NCI-H128 (cell line): ENCODE results near the gene HK2.

Experiments
- DNase-seq: peaks from one replicate; lab custom pipeline; 2025; ENCODE audit not compliant: unreplicated experiment; lab: John Stamatoyannopoulos, UW

Gene HK2

DNA sequence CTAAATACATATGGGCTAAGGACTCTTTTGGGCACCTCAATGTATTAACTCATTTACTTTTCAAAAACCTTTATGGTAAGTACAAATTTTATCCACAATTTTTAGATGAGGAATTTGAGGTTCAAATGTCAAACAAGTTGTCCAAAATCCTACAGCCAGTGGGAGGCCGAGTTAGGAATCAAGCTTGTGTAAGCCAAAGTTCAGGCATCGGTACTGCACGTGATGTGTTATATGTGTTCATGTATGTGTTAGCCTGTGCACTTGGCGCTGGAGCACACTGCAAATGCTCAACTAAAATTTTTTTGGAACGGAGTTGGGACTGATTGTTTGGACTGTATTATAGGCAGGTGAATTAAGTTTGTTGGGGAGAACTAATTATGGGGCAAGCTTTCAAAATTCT is 22.7 kb downstream of the HK2 start:
- no peak for DNase-seq

DNA sequence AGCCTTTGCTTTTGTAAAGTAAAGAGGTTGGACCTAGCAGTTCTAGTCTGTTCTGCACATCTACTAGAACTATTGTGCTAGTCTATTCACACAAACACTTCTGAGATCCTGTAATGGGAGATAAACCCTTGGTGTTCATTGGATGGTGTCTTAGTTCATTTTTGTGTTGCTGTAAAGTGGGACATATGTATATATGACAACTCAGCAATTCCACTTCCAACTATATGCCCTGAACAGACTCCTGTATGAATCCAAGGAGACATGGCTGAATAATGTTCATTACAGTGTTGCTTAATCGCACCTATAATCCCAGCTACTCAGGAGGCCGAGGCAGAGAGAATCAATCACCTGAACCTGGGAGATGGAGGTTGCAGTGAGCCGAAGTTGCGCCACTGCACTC is 23.3 kb downstream of the HK2 start:
- DNase-seq: no peak

DNA sequence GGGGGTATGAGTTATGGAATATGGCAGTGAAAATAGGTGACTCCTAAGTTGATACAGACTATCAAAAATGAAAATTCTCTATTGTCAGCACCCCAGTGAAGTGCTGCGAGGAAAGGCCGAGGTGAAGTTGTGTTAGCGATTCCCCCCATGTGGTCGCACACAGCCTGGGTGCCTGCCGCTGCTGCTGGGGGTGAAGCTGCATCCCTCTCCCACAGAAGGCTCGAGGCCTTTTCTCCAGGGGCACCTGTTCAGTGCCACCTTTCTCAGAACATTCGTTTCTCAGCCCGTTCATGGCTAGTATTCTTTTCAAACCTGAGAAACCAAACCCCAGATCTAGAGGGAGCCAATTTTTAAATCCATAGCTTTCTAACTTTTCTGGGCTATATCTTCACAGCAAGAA is 23.8 kb downstream of the HK2 start:
- DNase-seq: no peak

DNA sequence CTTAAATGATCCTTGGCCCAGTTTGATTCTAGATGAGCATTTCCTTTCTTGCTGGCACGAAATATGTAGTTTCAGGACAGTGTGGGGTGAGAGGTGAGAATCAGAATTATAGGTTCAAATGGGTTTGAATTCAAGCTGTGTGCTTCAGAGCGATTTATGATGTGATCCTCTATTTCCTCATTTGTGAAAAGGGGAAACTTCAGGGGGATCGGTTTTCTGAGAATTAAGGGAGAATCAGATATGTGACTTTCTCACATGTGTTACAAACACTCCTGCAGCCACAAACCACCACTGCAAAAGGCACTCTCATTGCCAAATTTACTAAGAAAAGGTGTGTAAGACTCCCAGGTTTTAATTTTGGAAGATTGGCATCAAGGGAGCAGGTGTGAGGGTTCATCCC is 24.4 kb downstream of the HK2 start:
- DNase-seq: no peak

DNA sequence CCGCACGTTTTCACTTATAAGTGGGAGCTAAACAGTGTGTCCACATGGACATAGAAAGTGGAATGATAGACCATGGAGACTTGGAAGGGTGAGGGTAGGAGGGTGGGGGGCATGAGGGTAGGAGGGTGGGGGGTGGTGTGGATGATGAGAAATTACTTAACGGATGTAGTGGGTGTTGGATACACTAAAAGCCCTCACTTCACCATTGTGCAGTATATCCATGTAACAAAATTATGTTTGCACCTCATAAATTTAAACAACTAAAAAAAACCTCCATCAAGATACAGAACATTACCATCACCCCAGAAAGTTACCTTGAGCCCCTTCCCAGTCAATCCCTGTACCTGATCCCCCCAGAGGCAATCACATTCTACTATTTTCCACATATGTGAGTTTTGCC is 26.2 kb downstream of the HK2 start:
- DNase-seq: no peak

DNA sequence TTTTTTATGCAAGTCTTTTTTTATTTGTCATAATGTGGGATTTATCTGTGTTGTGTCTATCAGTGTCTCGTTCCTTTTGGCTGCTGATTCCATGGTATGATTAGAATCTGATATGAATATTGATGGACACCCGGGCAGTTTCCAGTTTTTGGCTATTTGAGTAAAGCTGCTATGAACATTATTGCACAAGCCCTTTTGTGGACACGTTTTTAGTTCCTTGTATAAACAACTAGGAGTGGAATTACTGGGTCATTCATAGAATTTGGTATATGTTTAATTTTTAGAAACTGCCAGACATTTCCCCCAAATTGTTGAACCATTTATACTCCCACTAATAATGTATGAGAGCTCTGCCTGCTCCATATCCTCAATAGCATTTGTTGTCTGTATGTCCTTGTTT is 26.6 kb downstream of the HK2 start:
- DNase-seq: no peak

DNA sequence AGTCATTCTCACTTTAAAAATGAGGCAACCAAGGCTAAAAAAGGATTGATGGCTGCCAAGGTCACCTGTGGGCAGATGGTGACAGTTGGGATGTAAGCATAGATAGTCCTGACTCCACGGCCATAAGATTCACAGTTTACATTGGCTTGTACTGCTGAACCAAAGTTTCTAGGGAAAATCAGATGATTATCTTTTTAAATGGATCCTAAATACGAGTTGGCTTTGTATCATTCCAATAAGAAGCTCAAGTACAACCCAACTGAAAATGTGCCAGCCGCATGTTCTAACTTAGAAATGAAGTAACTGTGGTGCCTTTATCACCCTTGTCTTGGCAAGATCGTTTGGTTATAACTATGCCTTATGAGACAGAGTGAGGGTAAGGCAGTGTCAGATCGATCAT is 27.6 kb downstream of the HK2 start:
- no peak for DNase-seq

DNA sequence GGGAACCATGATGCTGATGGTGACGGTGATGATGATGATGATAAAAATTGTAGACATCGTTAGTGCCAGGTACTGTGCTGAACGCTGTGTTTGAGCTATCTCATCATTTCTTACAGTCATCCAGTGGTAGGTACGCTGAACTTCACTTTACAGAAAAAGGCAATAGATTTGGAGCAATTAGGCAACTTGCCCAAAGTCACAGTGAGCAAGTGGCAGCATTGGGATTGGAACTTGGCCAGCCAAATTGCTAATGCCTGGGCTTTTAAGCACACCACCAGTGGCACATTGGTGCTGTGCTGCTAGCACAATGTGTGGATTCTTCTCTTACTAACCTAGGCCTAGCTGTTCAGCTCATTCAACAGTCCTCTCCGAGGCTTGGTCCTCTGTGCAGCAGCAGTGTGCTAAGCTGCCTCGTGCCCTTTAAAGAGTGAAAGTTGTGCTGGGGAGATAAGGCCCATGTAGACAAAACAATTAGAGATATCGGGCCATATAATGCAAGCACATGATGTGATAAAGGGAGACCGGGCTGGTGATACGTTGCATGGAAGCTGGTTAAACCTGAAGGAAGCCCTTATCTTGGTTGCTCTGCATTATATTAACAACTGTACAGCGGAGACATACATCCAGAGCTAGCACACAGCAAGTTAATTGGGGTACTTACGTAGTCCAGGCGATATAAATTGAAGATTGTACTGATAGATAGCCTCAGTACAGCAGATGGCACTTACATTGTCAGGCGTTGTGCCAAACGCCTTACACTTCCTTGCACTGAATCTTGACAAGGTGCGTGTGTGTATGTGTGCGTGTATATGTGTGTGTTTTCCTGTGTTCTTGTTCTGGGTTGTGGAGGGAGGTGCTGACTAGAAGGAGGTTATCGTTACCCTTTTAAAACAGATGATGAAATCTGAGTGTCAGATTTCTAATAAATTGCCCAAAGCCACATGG is 28.4 kb downstream of the HK2 start:
- DNase-seq: no peak

DNA sequence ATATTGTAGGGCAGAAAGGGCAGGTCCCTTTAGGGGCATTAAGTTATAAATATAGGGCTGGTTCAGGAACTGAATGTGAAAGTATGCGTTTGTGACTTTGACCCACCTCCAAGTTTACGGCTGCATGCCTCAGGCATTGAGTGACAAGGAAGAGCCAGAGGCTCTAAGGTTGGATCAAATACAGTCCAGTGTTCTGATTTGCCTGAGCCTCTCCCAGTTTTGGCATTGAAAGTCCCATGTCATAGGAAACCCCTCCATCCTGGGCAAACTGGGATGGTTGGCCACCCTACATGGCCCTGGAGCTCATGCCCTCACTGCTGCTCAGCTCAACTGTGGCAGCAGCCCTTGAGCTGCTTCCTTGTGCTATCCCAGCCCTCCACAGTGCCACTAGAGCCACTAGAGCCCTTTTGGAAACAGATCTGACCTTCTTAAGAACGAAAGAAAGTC is 29.9 kb downstream of the HK2 start:
- DNase-seq: no peak

DNA sequence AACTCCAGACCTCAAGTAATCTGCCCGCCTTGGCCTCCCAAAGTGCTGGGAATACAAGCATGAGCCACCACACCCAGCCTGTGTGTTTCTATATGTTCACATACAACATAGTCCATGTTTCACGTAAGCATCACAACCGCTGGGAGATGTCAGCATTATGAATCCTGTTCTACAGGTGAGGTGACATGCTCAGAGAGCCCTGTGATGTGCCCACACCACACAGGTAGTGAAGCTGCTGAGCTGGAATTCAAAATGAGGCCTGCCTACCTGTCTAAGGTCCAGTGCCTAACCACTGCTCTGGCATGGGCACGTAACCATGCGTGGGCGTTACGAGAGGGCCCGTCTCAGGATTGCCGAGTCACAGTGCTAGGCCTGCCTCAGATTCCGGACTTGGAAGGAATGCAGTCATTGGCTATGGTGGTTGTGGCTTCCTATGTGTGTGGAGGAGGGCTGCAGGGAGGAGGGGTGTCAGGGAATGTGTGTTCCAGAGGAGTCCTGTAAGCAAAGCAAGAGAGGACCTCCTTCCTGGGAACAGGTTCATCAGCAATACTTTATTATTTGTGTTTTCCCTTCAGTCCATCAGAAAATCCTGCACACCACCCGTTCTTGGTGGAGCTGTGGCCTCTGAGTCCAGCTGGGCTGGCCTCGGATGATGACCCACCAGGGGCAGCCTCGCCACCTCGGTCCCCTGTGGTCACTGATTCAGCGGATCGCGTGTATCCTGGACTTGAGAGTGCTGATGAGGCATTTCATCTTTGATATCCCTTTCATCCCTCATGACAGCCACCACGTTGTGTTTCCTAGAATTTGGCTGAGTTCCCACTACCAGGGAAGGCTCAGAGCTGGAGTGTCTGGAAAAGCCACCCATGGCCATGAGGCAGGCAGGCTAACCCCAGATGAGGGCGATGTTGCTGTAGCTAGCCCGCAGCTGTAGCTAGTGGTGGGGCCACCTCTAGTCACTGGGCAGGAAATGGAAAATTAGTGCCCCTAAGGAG is 31.1 kb downstream of the HK2 start:
- DNase-seq: no peak

DNA sequence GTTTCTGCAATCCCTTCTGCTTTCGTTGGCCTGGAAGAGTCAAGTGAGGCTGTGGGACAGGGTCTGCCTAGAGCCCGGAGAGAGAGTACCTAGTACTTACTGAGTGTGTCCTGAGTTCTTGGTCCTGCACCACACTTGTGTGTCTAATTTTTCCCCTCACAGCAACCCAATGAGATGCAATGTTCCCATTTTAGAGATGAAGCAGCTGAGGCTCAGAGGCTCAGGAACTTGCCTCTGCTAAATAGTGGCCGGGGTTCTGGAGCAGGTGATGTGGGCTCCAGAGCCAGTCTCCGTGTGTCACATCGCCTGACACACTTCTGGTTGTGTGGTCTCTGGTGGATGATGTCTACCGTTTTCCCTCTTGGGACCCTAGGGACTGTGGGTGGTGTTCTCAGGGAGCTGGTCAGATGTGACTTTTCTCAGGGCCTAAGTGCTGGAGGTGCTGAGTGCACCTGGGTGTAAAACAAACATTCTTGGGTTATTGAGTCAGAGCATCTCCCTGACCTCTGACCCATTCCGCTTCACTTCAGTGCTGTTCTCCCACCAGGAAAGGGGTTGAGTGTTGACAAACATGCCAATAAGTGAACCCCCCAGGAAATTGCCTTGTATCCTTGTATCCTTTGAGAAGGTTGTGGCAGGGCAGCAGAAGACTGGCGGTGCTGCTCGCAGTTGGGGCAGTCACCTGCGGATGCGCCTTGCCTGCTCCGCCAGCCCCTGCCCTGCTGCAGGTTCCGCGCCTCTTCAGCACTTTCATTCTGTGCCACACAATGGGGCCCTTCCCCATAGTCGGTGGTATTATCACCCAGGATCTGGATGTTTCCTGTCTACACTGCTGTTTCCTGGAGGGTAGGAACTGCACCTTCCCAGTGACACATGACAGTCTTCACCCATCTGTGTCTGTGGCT is 32.1 kb downstream of the HK2 start:
- DNase-seq: no peak

DNA sequence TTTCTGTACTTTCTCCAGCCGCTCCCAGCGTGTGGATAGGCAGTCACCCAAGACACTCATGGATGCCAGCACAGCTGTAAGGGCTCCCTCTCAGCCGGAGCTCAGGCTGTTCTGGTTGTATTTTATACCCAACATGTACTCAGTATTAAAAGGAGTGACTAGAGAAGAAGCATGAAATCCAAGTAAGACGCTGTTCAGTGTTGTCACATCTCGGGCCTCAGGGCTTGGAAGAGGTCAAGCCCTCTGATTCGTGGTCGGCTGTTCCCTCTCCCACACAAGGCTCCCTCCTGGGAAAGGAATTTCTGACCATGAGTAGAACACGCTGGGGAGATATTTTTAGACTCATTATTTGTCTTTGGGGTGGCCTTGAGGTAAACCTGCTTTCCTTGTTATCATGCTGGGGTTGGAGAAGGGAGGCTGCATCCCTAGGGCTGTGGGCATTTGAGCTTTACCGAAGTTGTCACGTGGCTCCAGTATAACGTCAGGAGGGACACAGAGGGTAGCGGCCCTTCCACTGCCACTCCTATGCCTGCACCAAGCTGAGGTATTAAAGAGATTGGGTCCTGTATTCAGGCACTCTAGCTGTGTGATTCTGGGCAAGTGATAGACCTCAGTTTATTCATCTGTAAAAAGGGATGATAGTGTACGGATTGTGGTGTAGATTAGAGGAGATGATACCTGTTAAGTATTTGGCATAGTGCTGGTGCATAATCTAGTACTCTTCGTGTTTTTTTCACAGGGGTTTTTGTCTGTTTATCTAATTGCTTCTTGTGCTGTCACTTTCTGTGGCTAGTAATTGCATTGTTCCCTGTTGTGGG is 34.1 kb downstream of the HK2 start:
- no peak for DNase-seq

DNA sequence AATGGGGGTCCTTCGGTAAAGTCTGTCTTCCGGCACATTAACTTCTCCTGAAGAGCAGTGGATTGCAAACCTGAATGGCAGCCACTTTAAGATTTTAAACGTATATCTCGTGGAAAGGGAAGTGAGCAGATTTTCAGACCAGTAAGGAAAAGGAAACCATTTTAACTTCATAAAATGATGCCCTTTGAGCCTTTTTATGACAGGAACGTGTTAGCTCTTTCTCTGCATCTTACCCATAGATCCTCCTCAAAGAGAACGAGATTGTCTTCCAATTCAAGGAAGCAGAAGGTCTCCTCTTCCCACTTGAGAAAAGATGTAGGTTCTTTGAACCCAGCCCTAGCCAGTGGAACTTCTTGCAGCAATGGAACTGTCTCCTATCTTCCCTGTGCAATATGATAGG is 35.6 kb downstream of the HK2 start:
- DNase-seq: no peak

DNA sequence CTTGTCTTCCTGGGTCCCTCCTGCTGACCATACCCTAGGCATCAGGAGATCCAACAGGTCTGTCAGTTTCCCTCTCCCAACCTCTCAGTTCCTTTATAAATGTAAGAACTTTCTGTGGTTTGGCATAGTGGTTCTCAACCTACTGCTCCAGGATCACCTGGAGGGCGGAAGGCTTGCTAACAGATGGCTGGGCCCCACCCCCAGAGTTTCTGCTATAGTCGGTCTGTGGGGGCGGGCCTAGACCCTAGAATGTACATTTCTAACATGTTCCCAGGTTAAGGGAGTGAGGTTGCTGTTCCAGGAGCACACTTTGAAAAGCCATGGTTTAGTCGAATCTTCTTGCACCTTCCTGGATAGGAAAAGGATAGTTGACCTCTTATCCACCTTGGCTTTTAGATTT is 37.0 kb downstream of the HK2 start:
- DNase-seq: no peak

DNA sequence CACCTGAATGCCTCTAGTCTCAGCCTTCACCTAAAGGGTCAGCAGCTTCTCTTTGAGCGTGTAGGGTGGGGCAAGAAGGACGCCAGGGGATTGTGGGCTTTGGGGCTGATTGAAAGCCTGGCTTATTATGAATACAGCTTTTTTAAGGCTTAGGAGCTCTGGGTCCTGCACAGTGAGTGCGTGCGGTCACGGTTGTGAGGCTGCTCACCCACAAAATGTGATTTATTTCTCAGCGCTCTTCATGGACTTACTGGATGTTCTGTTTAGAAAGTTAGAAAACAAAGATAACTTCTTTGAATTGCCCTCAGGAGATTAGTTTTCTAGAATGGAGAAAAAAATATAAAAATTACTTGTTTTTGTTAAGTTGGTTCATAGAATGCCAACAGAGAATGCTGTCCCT is 37.5 kb downstream of the HK2 start:
- DNase-seq: no peak

DNA sequence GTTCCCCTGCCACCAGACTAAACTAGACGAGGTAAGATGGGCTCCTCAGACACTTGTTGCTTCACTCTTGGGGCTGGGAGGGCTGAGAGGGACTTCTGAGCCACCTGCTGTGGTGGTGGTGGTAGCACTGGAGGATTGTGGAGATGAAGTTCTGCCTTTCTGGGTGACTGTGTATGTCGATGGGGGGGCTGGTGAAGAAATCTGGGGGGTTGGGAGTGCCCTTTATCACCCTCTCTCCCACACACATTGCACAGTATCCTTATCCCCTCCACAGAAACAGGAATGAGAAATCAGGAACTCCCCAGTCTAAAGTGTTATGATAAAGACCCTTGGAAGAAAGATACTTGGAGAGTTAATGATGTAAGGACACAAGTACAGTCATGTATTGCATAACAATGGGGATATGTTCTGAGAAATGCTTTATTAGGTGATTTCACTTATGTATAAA is 38.5 kb downstream of the HK2 start:
- DNase-seq: no peak

DNA sequence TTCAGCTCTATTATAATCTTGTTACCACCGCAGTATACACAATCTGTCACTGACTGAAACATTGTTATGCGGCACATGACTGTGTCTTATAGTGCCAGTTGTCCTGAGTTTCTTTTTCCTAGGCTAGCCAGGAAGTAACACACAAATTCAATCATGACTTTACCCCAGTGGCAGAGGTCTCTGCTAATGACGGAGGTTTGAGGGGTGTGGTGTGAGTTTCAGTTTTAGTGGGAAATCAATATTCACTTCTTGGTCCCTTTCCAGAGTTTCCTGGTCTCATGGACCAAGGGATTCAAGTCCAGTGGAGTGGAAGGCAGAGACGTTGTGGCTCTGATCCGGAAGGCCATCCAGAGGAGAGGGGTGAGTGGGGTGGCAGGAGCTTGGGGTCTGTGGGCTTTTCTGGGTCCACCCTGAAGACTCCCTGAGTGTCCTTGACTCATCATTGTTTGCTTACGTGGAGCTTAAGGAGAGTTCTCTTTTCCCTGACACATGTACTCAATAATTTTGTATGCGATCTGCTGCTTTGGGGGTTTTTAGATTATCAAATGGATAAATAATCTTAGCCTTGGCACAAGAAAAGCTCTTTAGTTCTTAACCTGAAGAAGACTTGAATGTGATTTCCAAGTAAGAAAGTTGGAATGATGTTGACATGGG is 39.2 kb downstream of the HK2 start:
- no peak for DNase-seq

DNA sequence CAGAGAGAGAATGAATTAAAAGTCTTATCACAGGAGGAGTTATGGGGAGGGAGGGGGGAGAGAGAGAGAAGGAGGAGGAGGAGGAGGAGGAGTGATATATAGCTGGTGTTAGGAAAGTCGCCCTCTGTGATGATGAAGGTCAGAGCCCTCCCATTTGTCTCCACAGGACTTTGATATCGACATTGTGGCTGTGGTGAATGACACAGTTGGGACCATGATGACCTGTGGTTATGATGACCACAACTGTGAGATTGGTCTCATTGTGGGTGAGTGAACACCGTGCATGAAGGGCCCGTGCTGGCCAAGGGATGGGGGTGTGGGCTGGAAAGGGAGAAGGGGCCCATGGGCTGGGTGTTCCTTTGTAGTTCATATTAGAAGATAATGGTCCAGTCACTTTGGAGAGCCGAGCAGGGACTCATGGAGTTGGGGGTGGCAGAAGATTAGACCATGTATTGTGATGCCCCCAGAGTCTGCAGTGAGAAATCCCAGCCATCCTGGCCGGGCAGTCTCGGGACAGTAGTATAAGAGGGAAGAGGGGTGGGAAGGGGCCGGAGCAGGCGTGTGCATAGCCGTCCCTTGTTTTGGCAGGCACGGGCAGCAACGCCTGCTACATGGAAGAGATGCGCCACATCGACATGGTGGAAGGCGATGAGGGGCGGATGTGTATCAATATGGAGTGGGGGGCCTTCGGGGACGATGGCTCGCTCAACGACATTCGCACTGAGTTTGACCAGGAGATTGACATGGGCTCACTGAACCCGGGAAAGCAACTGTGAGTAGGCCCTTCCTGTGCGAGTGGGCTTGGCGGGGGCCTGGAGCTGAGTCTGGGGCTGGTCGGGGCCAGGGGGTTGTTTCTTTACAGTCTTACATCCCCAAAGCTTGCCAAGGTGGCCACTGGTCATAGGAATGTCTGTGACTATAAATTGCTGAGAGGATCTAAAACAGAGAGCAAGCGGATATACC is 40.0 kb downstream of the HK2 start:
- no peak for DNase-seq
